Measurements from ENCODE around the gene LRRN3.

LRRN3 gene

GRCh38 chr7:111108000-111108399 lies 17.1 kb downstream of the LRRN3 start:
- peak; percentile 35 to 84 for DNase-seq

- DNase-seq, result peak in 1 of 2 experiments; percentile 54
Observed at GRCh38 chr7:111108496-111108895, 17.6 kb downstream of the LRRN3 start.

GRCh38 chr7:111112439-111112838 lies 21.5 kb downstream of the LRRN3 start:
- no peak for DNase-seq

GRCh38 chr7:111113263-111114017 lies 22.5 kb downstream of the LRRN3 start:
- no peak for DNase-seq

- DNase-seq, result no peak
Observed at GRCh38 chr7:111115966-111116365, 25.0 kb downstream of the LRRN3 start.

GRCh38 chr7:111126987-111127386 lies 36.1 kb downstream of the LRRN3 start:
- no peak for DNase-seq

GRCh38 chr7:111129435-111129834 lies 38.5 kb downstream of the LRRN3 start:
- no peak for DNase-seq

GRCh38 chr7:111132833-111133232 lies 41.9 kb downstream of the LRRN3 start:
- no peak for DNase-seq

- DNase-seq, result no peak
Observed at GRCh38 chr7:111137296-111138192, 46.6 kb downstream of the LRRN3 start.

- peak in 1 of 2 experiments; percentile 13 for DNase-seq
Observed at GRCh38 chr7:111138193-111138569, 47.3 kb downstream of the LRRN3 start.

GRCh38 chr7:111138586-111138985 lies 47.7 kb downstream of the LRRN3 start:
- no peak for DNase-seq

- no peak for DNase-seq
Observed at GRCh38 chr7:111140091-111140865, 49.4 kb downstream of the LRRN3 start.

GRCh38 chr7:111145472-111145871 lies 54.5 kb downstream of the LRRN3 start:
- no peak for DNase-seq

GRCh38 chr7:111146136-111146535 lies 55.2 kb downstream of the LRRN3 start:
- no peak for DNase-seq

GRCh38 chr7:111147708-111148533 lies 57.0 kb downstream of the LRRN3 start:
- DNase-seq, result no peak

GRCh38 chr7:111150709-111151108 lies 59.8 kb downstream of the LRRN3 start:
- DNase-seq, result no peak

GRCh38 chr7:111159426-111159825 lies 68.5 kb downstream of the LRRN3 start:
- no peak for DNase-seq

GRCh38 chr7:111160297-111160696 lies 69.4 kb downstream of the LRRN3 start:
- no peak for DNase-seq

- DNase-seq, result no peak
Observed at GRCh38 chr7:111162692-111163091, 71.8 kb downstream of the LRRN3 start.

- no peak for DNase-seq
Observed at GRCh38 chr7:111164442-111164841, 73.5 kb downstream of the LRRN3 start.

- DNase-seq, result peak; percentile 87 to 95
Observed at GRCh38 chr7:111168182-111168581, 77.3 kb downstream of the LRRN3 start.

GRCh38 chr7:111172564-111173257 lies 81.8 kb downstream of the LRRN3 start:
- DNase-seq, result peak in 1 of 2 experiments; percentile 41
